8988T (cell line): ENCODE data around the gene CYB5D1.

Experiments used
- DNase-seq: peaks from one replicate; pipeline ENCODE4 v3.0.0; 2011

CYB5D1 gene

DNA sequence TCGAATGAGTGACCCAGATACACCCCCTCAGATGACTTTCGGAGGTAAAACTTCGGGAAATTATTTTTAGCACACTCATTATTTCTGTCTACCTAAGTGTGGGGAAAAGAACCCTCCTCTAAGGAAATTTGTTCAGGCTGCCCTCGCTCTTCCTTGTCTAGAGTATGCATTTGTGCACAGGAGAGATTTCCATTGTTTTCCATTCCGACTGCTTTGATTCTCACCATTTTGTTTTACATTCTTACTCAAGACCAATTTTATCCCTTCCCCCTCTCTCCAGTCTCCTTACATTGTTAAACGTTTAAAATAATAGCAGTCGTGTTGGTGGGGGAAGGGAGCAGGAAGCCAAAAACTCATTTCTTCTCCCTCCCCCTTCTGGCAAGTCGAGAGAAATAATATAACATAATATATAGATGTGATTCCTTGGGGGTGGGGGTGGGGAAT, 29.3 kb downstream of the CYB5D1 start:
- DNase-seq = no peak

GRCh38 chr17:7887482-7888183, 29.8 kb downstream of the CYB5D1 start:
- DNase-seq = peak; percentile 69

DNA sequence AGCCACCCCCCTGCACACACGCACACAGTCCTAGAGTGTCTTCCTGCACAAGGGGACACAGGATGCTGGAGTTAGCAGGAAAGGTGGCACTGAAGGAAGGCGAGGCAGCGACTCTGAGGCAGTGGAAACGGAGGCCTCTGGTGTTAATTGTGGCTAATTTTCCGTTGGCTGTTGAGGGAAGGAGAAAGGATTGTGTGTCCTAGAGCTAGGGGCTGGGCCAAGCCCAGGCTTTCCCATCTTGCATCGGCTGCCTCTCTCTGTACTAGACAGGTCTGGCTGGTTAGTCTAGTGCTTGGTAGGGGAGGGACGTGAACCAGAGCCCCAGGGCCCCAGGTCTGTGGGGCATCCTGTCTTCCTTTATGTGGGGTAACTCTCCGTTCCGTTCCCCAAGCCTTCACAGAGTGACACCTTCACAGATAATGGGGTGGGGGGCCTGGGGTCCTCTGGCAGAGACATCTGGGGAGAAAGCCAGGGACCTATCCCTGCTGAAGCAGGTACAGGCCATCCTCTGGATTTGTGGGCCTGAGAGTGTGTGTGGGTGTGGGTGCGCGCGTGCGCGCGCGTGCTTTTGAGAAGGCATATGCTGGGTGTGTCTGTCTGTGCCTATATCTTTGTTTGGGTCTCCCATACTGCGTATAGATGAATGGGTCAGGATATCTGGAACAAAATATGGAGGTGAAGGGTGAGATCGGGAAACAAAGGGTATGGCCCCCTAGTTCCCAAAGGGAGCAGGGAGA, 30.5 kb downstream of the CYB5D1 start, which contains the start of gene CHD3:
Gene CHD3 (plus strand): TSS at position 606 of the 737 bp plus-strand sequence. CDS start 212 bp downstream, outside the sequence.
- DNase-seq = no peak

- peak; percentile 72 for DNase-seq
Measured at GRCh38 chr17:7889166-7889955, 31.6 kb downstream of the CYB5D1 start.

DNA sequence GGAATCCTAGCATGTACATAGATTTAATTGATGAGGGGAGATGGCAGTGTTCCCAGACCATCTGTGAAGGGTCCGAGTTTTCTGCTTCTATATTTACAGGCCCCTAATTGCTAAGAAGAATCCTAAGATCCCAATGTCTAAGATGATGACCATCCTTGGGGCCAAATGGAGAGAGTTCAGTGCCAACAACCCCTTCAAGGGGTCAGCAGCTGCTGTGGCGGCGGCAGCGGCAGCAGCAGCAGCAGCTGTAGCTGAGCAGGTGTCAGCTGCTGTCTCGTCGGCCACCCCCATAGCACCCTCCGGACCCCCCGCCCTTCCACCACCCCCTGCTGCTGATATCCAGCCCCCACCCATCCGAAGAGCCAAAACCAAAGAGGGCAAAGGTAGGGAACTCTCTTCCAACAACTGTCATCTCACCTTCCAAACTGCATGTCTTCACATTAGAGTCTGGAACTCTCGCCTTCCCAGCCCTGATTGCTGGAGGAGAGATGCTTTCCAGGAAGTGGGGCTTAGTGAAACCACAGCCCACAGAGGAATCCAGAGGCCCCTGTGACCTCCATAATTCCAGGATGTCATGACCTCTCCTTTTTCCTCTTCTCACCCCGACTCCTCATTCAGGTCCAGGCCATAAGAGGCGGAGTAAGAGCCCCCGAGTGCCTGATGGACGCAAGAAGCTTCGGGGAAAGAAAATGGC, 35.5 kb downstream of the CYB5D1 start:
- DNase-seq = no peak

GRCh38 chr17:7894226-7894625, 36.4 kb downstream of the CYB5D1 start:
- no peak for DNase-seq

DNA sequence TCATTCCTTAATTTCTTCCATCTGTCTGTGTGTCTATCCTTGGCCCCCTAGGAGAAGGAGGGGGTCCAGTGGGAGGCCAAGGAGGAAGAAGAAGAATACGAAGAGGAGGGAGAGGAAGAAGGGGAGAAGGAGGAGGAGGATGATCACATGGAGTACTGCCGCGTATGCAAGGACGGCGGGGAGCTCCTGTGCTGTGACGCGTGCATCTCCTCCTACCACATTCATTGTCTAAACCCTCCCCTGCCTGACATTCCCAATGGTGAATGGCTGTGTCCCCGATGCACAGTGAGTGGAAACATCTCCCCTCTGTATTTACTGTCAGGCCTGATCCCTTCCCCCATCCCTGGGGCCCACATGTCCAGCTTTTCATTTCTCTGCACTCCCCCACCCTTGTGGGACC, 37.1 kb downstream of the CYB5D1 start:
- no peak for DNase-seq

DNA sequence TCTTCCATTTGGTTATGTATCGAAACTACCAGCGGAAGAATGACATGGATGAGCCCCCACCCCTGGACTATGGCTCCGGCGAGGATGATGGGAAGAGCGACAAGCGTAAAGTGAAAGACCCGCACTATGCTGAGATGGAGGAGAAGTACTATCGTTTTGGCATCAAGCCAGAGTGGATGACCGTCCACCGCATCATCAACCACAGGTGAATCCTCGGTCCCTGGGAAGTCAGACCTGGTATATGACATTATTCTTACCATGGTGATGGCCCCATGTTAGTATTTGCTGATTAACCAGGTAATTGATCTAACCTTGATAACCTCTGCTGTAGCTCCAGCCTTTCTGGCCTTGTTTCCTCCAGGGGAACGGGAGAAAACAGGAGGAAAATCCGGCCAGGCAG, 39.3 kb downstream of the CYB5D1 start:
- DNase-seq = no peak

DNA sequence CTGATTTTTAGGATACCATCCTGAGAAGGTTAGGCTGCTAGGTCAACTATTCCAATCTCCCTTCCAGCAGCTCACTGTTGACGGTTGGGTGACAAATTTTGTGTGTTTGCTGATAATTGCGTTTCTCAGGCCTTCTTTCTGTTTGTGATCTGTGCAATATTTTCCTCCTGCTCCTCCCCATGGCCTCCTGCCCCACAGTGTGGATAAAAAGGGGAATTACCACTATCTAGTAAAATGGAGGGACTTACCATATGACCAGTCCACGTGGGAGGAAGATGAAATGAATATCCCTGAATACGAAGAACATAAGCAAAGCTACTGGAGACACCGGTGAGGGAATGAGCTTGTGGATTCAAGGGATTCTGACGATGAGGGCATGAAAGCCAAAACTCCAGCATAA, 40.0 kb downstream of the CYB5D1 start:
- no peak for DNase-seq

GRCh38 chr17:7903154-7904103, 45.6 kb downstream of the CYB5D1 start:
- no peak for DNase-seq

- no peak for DNase-seq
Measured at GRCh38 chr17:7909089-7909488, 51.3 kb downstream of the CYB5D1 start.

DNA sequence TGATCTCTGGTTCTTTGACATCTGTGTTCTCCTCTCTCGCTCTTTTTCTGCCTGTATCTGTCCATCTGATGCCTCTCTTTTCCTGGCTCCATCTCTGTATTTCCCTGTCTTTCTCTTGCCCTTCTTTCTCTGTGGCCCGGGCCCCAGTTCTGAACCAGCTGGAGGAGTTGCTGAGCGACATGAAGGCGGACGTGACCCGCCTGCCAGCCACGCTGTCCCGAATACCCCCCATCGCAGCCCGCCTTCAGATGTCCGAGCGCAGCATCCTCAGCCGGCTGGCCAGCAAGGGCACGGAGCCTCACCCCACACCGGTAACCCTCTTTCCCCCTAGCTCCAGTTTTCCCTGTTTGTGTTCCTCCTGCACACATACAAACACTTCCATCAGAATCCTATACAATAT, 52.5 kb downstream of the CYB5D1 start:
- no peak for DNase-seq

DNA sequence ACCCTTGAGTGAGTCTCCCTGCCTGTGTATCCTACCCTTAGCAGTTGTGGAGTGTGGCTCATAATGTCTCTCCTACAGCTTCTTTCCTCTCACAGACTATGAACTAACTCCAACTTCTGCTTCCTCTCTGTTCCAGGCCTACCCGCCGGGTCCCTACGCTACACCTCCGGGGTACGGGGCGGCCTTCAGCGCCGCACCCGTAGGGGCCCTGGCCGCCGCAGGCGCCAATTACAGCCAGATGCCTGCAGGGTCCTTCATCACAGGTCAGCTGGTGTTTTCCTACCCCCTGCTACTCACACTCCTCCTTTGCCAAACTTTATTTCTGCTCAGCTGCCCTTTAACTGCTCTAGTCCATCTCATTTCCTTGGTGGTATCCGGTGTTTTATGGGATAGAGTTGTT, 52.9 kb downstream of the CYB5D1 start:
- no peak for DNase-seq

DNA sequence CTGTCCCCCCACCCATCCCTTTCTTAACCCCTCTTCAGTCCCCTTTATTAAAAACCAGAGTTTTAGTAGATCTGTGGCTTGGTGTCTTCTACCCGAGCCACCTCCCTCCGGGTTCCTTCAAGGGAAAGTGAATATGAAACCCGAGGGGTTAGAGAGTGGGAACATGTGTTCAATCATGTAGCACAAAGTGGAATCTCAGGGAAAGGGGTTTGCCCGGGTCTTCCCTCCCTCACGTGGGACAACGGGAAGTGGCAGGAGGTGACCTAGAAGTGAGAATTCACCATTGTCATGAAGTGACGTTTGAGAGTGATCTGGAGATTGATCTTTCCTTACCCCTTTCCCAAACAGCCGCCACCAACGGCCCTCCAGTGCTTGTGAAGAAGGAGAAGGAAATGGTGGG, 53.3 kb downstream of the CYB5D1 start:
- no peak for DNase-seq
